ENCODE measurements around the gene KIFBP. TPM values are rescaled to one million over a fixed set of nuclear protein-coding genes. Genes with fewer than 3 reads are reported as not detected.
"Not testable (repeated sequence)": the region's sequence is repeated elsewhere in the genome, so short reads cannot be mapped to it uniquely, and the experiment has no call there.

The KIFBP gene
- total and polyA plus RNA-seq, 2 experiments from 2014 or later = 26.6 to 29.8 TPM

DNA sequence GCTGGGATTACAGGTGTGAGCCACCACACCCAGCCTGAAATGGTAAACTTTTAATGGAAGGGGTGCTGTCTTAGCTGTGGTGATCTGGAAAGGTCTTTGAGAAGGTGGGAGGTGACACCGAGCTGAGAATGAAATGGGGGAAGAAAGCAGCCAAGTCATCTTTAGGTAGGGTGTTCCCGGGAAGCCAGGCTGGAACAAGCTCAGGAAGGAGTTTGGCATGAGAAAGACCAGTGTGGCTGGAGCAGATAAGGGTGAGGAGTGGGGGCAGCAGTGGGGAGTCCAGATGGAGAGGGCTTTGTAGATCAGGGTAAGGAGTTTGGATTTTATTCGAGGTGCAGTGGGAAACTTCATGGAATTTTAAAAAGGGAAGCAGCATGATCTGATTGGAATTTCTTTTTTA, 30.0 kb downstream of the KIFBP start:
- no peaks in the 10 kb centered on the region for H3K9me3 ChIP-seq (ENCODE audit: low read depth)
- no peaks in the 10 kb centered on the region for H3K27me3 ChIP-seq
- H3K4me3 ChIP-seq = no peak overlapping the region
- peaks cover 19% of the 10 kb centered on the region for H3K36me3 ChIP-seq
- H3K27ac ChIP-seq = no peak overlapping the region
- no peaks in the 10 kb centered on the region for H3K4me1 ChIP-seq (ENCODE audit: low read depth)
- DNase-seq (ENCODE audit: low read depth in 1 of 2, low spot score in 1 of 2) = no peak
- TF ChIP-seq, protein P1, sequence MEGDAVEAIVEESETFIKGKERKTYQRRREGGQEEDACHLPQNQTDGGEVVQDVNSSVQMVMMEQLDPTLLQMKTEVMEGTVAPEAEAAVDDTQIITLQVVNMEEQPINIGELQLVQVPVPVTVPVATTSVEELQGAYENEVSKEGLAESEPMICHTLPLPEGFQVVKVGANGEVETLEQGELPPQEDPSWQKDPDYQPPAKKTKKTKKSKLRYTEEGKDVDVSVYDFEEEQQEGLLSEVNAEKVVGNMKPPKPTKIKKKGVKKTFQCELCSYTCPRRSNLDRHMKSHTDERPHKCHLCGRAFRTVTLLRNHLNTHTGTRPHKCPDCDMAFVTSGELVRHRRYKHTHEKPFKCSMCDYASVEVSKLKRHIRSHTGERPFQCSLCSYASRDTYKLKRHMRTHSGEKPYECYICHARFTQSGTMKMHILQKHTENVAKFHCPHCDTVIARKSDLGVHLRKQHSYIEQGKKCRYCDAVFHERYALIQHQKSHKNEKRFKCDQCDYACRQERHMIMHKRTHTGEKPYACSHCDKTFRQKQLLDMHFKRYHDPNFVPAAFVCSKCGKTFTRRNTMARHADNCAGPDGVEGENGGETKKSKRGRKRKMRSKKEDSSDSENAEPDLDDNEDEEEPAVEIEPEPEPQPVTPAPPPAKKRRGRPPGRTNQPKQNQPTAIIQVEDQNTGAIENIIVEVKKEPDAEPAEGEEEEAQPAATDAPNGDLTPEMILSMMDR (IDR thresholded peaks at IDR 0.05; ENCODE audit: low read depth, low read length) = no peak

DNA sequence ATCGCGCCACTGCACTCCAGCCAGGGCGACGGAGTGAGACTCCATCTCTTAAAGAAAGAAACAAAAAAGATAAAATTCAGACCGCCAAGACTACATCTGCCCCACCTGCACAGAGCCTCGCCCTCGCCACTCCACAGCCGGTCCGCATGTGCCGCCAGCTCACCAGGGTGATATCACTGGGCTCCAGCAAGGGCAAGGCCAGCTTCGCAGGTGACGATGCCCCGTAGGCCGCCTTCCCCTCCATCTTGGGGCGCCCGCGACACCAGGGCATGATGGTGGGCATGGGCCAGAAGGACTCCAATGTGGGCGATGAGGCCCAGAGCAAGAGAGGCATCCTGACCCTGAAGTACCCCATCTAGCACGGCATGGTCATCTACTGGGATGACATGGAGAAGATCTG, 34.0 kb downstream of the KIFBP start:
- no peaks in the 10 kb centered on the region for H3K27me3 ChIP-seq
- TF ChIP-seq, protein P1 (IDR thresholded peaks at IDR 0.05; ENCODE audit: low read depth, low read length) = no peak
- H3K36me3 ChIP-seq = no peaks in the 10 kb centered on the region
- H3K4me1 ChIP-seq (ENCODE audit: low read depth) = no peaks in the 10 kb centered on the region
- H3K9me3 ChIP-seq (ENCODE audit: low read depth) = no peaks in the 10 kb centered on the region
- no peak overlapping the region for H3K4me3 ChIP-seq
- no peak for DNase-seq (ENCODE audit: low read depth in 1 of 2, low spot score in 1 of 2)
- no peak overlapping the region for H3K27ac ChIP-seq

DNA sequence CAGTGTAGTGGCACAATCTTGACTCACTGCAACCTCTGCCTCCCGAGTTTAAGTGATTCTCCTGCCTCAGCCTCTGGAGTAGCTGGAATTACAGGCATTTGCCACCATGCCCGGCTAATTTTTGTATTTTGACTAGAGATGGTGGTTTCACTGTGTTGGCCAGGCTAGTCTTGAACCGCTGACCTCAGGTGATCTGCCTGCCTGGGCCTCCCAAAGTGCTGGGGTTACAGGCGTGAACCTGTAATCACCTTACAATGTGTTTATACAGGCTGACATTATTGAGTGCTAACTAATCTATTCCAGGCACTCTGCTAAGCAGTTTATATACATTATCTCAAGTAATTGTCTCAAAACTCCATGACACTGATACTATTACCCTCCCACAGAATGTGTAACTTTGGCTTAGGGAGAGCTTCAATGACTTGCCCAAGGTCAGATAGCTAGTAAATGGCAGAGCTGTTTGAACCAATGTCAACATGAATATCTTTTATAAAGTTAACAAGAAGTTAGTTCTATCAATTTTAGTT, 36.8 kb downstream of the KIFBP start:
- Histone ChIP-seq H3K9me3 (ENCODE audit: low read depth) (no peaks in the 10 kb centered on the region), H3K27me3 (no peaks in the 10 kb centered on the region), H3K4me3 (no peak overlapping the region), H3K4me1 (ENCODE audit: low read depth) (no peaks in the 10 kb centered on the region), H3K36me3 (no peaks in the 10 kb centered on the region), H3K27ac (no peak overlapping the region)
- DNase-seq (ENCODE audit: low read depth in 1 of 2, low spot score in 1 of 2) = no peak
- TF ChIP-seq, protein P1 (IDR thresholded peaks at IDR 0.05; ENCODE audit: low read depth, low read length) = no peak

DNA sequence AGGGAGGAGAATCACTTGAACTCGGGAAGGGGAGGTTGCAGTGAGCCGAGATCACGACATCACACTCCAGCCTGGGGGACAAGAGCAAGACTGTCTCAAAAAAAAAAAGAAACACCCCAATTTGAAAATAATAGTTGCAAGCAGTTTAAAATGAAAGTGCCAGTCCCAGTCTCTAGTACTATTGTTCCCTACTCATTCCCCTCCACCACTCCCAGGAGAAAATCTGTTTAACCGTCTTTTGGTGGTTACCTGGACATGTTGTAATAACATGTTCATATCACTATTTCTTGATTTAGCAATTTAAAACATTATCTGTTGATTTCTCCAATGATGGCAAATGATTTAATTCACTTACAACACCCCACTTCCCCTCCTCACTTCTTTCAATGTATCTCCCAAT, 44.7 kb downstream of the KIFBP start:
- TF ChIP-seq, protein P1 (IDR thresholded peaks at IDR 0.05; ENCODE audit: low read depth, low read length) = no peak
- H3K4me1 ChIP-seq (ENCODE audit: low read depth) = no peaks in the 10 kb centered on the region
- no peak for DNase-seq (ENCODE audit: low read depth in 1 of 2, low spot score in 1 of 2)
- H3K36me3 ChIP-seq = no peaks in the 10 kb centered on the region
- no peak overlapping the region for H3K27ac ChIP-seq
- no peaks in the 10 kb centered on the region for H3K27me3 ChIP-seq
- no peaks in the 10 kb centered on the region for H3K9me3 ChIP-seq (ENCODE audit: low read depth)
- H3K4me3 ChIP-seq = no peak overlapping the region

DNA sequence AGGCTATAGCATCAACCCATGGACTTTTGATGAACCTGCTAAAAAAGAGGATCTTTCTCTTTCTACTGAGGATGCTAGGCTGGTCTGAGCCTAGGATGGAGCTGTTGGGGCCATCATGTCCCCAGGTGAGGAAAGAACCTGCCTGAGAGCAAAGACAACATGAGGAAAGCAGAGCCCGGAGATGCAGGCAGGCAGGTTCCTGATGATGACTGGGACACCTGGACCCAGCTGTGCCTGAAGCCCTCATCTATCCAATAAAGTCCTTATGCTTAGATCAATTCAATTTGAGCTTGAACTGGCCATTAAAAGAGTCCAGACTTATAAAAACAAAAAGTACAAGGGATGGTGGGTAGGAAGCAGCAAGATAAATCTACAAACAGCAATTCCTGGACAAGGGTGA, 48.9 kb downstream of the KIFBP start:
- no peaks in the 10 kb centered on the region for H3K9me3 ChIP-seq (ENCODE audit: low read depth)
- H3K27me3 ChIP-seq = no peaks in the 10 kb centered on the region
- no peak overlapping the region for H3K27ac ChIP-seq
- TF ChIP-seq, protein P1 (IDR thresholded peaks at IDR 0.05; ENCODE audit: low read depth, low read length) = no peak
- H3K4me3 ChIP-seq = no peak overlapping the region
- no peaks in the 10 kb centered on the region for H3K4me1 ChIP-seq (ENCODE audit: low read depth)
- no peak for DNase-seq (ENCODE audit: low read depth in 1 of 2, low spot score in 1 of 2)
- H3K36me3 ChIP-seq = no peaks in the 10 kb centered on the region

DNA sequence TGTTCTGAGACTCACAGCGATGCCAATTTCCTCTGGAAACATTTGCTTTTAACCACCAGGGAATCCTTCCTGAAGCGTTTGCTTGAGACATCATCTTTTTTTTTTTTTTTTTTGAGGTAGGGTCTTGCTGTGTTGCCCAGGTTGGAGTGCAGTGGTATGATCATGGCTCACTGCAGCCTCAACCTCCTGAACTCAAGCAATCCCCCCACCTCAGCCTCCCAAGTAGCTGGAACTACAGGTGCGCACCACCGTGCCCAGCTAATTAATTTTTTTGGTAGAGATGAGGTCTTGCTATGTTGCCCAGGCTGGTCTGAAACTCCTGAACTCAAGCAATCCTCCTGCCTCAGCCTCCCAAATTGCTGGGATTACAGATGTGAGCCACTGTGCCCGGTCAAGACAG, 52.3 kb downstream of the KIFBP start:
- H3K4me3 ChIP-seq = not testable (repeated sequence)

More for the DNA sequence above, 52.3 kb downstream of the KIFBP start:
- not testable (repeated sequence) for H3K27ac ChIP-seq; H3K27me3 ChIP-seq; H3K4me1 ChIP-seq (ENCODE audit: low read depth); DNase-seq (ENCODE audit: low read depth in 1 of 2, low spot score in 1 of 2); H3K9me3 ChIP-seq (ENCODE audit: low read depth); H3K36me3 ChIP-seq
